Amniotic epithelial cell (primary cell): Measurements from ENCODE around the gene CD58.

ENCODE experiments used
- DNase-seq: peaks from one replicate; pipeline ENCODE4 v3.0.0-alpha.2; 2010; ENCODE audit warnings: low read depth

The CD58 gene

DNA sequence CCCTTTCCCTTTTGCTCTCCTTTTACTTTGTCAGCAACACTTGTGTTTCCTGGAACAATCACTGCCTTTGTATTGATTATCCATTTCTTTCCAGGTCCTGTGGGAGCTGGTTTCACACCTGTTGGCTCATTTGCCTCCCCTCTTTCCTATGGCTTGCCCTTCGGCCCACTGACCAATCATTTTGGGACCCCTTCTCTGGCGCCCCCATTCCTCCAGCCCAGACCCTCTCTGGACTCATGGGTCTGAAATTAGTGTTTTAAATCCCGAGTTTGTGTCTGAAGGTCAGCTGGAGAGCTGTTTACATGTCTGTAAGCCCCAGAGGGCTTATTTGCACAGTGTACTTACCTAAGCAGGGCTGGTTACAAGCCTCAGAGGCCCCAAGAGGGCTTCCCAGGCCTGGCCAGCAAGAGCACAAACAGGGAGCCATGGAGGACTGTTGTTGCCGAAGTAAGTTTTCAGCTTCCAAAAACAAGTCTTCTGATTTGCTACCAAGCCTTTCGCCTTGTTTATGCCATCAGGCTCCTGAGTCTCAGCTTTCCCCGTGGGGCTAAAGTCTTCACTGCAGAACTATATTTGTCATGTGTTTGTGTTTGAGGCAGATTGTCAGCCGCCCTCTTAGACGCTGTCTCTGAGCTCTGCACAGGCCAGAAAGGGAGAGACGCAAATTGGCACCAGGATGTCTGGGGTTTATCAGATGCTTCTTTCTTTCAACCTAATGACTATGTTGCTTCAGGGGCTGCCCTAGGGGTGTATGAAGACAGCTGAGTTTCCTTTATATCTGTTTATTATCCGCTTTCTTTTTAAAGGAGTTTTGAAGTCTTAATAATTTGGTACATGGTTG lies 104.8 kb downstream of the CD58 start:
- no peak for DNase-seq

DNA sequence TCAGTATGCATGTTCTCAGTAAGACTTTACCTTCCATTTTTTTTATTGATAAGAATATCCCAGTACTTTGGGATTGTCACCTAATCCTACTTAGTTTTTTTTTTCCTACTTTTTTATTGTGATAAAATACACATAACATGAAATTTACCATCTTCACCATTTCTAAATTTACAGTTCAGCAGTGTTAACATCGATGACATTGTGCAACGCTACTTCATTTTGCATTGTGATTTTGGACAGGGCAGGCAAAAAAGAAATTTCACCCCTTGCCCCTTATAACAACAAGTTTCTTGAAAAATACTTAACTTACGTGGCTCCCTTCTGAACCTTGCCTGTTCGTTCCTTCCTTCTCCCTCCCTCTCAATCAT lies 105.4 kb downstream of the CD58 start:
- no peak for DNase-seq
